ENCODE measurements around the gene PPP2R5E. TPM values are rescaled to one million over a fixed set of nuclear protein-coding genes. Genes with fewer than 3 reads are reported as not detected.

Gene PPP2R5E
- total and polyA plus RNA-seq, 9 of the 15 experiments (the other 6 are each of a cell fraction or from before 2014, with no cell fraction given), result 4.2 to 30.3 (median 11.0) TPM

DNA sequence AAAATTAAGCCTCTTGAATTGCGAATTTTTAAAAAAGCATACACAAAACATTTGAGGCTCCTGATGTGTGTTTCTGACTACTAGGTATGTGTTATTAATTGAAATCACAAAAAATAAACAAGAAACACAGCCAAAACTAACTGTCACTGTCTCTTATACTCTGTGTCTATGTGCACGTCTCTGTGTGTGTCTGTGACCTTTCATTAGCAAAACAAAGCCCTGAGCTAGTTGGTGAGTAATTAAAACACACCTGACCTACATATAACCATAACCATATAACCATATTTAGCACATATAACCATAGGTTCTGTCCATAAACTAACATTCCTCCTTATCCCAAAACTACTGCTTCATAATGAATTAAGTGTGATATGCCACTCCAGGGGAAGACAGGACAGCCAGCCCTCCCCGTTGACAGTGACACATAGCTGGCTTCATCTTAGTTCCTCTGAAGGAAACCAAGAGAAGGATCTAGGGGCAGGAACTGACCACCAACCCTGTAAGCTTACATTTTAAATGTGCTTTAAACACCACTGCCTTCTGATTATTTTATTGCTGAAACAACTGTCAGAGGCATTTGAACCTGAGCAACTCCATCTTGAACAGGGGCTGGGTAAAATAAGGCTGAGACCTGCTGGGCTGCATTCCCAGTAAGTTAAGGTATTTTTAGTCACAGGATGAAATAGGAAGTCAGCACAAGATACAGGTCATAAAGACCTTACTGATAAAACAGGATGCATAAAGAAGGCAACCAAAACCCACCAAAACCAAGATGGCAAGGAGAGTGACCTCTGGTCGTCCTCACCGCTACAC is 106.7 kb downstream of the PPP2R5E start:
- intact Hi-C loops (cut with micrococcal nuclease) (loop anchor here (5.0 kb wide), 1 partner anchor 106 kb away; the partner anchor contains the start of gene PPP2R5E), in situ Hi-C loops (cut with MboI) (no loop called here)
- DNase-seq (ENCODE audit: extremely low read depth in 1 of 4, low spot score in 3 of 4), result no peak
- WGBS (ENCODE audit: insufficient coverage, low coverage, missing lambda C conversion rate), result 43% methylated on average over 5 of the region's 5 CpGs
- Histone ChIP-seq H3K9me1 (ENCODE audit: control insufficient read depth, insufficient read depth, low read length) (no peaks in the 10 kb centered on the region), H3K27ac (ENCODE audit: extremely low read depth, low read depth, low read length) (no peak overlapping the region), H3K4me3 (no peak overlapping the region), H2AFZ (ENCODE audit: low read depth, low read length) (no peak overlapping the region), H4K20me1 (replicated peaks; ENCODE audit: control insufficient read depth, insufficient read depth, low read length) (peaks cover 6% of the 10 kb centered on the region), H3K79me2 (ENCODE audit: control insufficient read depth, insufficient read depth, low read length) (peaks cover 44% of the 10 kb centered on the region), H3K27me3 (ENCODE audit: control insufficient read depth in 2 of 2, insufficient read depth in 2 of 2, low read length in 2 of 2) (no peaks in the 10 kb centered on the region), H3K4me1 (replicated peaks in 1 of 2; ENCODE audit: control insufficient read depth in 2 of 2, insufficient read depth in 2 of 2, low read length in 2 of 2) (peaks cover 0 to 12% of the 10 kb centered on the region in 2 experiments; a peak in 4 of 5 replicates), H3K9ac (ENCODE audit: insufficient read depth in 1 of 2, low read depth in 2 of 2, low read length in 2 of 2) (no peak overlapping the region), H3K9me3 (replicated peaks; ENCODE audit: control insufficient read depth, insufficient read depth, low read depth, low read length) (no peaks in the 10 kb centered on the region), H3K4me2 (ENCODE audit: insufficient read depth, low read length) (no peak overlapping the region), H3K36me3 (ENCODE audit: control insufficient read depth, insufficient read depth, low read length) (no peaks in the 10 kb centered on the region)
- no TSS peak for BruUV-seq (replicated peaks)
- FAIRE-seq, result no peak
- CTCF ChIA-PET (ENCODE audit: low intra/inter-chr PET ratio), result no interaction called here
- POLR2A ChIA-PET, result interaction anchor here (1.0 kb wide), 1 partner anchor 9 kb away, joined by 3 read pairs; no protein-coding TSS in a partner anchor
- no peak for ATAC-seq
- TF ChIP-seq MAZ (CRISPR knock-in tag; conservative IDR thresholded peaks at IDR 0.05 in 1 of 2, IDR thresholded peaks at IDR 0.05 in 1 of 2) (no peak), RBFOX2 (IDR thresholded peaks at IDR 0.05; ENCODE audit: low read depth, low read length) (no peak), MCM3 (IDR thresholded peaks at IDR 0.05) (no peak), ZFX (CRISPR knock-in tag; IDR thresholded peaks at IDR 0.05) (no peak), MTA3 (IDR thresholded peaks at IDR 0.05; ENCODE audit: borderline replicate concordance) (no peak), ZNF184 (CRISPR knock-in tag; IDR thresholded peaks at IDR 0.05) (no peak), CBX8 (IDR thresholded peaks at IDR 0.05; ENCODE audit: borderline replicate concordance, extremely low read depth, low read depth, low read length, poor library complexity, severe bottlenecking) (no peak), POLR2AphosphoS5 (IDR thresholded peaks at IDR 0.05; ENCODE audit: control insufficient read depth, insufficient read depth, low read depth, low read length) (no peak), SMAD1 (IDR thresholded peaks at IDR 0.05; ENCODE audit: low read depth, low read length, partially characterized antibody) (no peak), CBX5 (IDR thresholded peaks at IDR 0.05; ENCODE audit: borderline replicate concordance, low read depth) (no peak)
- TF ChIP-seq, protein P1, sequence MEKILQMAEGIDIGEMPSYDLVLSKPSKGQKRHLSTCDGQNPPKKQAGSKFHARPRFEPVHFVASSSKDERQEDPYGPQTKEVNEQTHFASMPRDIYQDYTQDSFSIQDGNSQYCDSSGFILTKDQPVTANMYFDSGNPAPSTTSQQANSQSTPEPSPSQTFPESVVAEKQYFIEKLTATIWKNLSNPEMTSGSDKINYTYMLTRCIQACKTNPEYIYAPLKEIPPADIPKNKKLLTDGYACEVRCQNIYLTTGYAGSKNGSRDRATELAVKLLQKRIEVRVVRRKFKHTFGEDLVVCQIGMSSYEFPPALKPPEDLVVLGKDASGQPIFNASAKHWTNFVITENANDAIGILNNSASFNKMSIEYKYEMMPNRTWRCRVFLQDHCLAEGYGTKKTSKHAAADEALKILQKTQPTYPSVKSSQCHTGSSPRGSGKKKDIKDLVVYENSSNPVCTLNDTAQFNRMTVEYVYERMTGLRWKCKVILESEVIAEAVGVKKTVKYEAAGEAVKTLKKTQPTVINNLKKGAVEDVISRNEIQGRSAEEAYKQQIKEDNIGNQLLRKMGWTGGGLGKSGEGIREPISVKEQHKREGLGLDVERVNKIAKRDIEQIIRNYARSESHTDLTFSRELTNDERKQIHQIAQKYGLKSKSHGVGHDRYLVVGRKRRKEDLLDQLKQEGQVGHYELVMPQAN (IDR thresholded peaks at IDR 0.05; ENCODE audit: borderline replicate concordance), result no peak
- TF ChIP-seq, protein P2, sequence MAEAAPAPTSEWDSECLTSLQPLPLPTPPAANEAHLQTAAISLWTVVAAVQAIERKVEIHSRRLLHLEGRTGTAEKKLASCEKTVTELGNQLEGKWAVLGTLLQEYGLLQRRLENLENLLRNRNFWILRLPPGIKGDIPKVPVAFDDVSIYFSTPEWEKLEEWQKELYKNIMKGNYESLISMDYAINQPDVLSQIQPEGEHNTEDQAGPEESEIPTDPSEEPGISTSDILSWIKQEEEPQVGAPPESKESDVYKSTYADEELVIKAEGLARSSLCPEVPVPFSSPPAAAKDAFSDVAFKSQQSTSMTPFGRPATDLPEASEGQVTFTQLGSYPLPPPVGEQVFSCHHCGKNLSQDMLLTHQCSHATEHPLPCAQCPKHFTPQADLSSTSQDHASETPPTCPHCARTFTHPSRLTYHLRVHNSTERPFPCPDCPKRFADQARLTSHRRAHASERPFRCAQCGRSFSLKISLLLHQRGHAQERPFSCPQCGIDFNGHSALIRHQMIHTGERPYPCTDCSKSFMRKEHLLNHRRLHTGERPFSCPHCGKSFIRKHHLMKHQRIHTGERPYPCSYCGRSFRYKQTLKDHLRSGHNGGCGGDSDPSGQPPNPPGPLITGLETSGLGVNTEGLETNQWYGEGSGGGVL (CRISPR knock-in tag; IDR thresholded peaks at IDR 0.05), result no peak
- TF ChIP-seq, protein P3, sequence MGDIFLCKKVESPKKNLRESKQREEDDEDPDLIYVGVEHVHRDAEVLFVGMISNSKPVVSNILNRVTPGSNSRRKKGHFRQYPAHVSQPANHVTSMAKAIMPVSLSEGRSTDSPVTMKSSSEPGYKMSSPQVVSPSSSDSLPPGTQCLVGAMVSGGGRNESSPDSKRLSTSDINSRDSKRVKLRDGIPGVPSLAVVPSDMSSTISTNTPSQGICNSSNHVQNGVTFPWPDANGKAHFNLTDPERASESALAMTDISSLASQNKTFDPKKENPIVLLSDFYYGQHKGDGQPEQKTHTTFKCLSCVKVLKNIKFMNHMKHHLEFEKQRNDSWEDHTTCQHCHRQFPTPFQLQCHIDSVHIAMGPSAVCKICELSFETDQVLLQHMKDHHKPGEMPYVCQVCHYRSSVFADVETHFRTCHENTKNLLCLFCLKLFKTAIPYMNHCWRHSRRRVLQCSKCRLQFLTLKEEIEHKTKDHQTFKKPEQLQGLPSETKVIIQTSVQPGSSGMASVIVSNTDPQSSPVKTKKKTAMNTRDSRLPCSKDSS (IDR thresholded peaks at IDR 0.05; ENCODE audit: low read depth, partially characterized antibody), result no peak
- TF ChIP-seq, protein P4, sequence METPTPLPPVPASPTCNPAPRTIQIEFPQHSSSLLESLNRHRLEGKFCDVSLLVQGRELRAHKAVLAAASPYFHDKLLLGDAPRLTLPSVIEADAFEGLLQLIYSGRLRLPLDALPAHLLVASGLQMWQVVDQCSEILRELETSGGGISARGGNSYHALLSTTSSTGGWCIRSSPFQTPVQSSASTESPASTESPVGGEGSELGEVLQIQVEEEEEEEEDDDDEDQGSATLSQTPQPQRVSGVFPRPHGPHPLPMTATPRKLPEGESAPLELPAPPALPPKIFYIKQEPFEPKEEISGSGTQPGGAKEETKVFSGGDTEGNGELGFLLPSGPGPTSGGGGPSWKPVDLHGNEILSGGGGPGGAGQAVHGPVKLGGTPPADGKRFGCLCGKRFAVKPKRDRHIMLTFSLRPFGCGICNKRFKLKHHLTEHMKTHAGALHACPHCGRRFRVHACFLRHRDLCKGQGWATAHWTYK (CRISPR knock-in tag; IDR thresholded peaks at IDR 0.05), result no peak
